ENCODE results near the gene TMEM51. TPM values are rescaled to one million over a fixed set of nuclear protein-coding genes. Genes with fewer than 3 reads are reported as not detected.

Gene TMEM51
- total RNA-seq, 2 donors from 2014 or later, result 26.5 to 36.9 TPM

GRCh38 chr1:15245593-15246360 lies 92.2 kb downstream of the TMEM51 start:
- no peaks in the 10 kb centered on the region for H3K27me3 ChIP-seq
- H3K9me3 ChIP-seq, result no peaks in the 10 kb centered on the region
- WGBS, 2 donors, result 70 to 75% methylated on average over 11 of the region's 11 CpGs
- DNase-seq (peak in 1 of 4 donors; percentile 55), ATAC-seq (no peak)
- H3K36me3 ChIP-seq (replicated peaks in 1 of 2; ENCODE audit: insufficient read depth in 1 of 2, low read depth in 2 of 2), result no peaks in the 10 kb centered on the region
- peak overlapping the region in 1 of 4 donors; percentile 30 for H3K27ac ChIP-seq
- TF ChIP-seq, protein P1, sequence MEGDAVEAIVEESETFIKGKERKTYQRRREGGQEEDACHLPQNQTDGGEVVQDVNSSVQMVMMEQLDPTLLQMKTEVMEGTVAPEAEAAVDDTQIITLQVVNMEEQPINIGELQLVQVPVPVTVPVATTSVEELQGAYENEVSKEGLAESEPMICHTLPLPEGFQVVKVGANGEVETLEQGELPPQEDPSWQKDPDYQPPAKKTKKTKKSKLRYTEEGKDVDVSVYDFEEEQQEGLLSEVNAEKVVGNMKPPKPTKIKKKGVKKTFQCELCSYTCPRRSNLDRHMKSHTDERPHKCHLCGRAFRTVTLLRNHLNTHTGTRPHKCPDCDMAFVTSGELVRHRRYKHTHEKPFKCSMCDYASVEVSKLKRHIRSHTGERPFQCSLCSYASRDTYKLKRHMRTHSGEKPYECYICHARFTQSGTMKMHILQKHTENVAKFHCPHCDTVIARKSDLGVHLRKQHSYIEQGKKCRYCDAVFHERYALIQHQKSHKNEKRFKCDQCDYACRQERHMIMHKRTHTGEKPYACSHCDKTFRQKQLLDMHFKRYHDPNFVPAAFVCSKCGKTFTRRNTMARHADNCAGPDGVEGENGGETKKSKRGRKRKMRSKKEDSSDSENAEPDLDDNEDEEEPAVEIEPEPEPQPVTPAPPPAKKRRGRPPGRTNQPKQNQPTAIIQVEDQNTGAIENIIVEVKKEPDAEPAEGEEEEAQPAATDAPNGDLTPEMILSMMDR (IDR thresholded peaks at IDR 0.05), result no peak
- TF ChIP-seq POLR2A (IDR thresholded peaks at IDR 0.05), result no peak
- intact Hi-C loops (cut with DNase I), result no loop called here
- peaks cover 13% of the 10 kb centered on the region for H3K4me1 ChIP-seq
- H3K4me3 ChIP-seq, result no peak overlapping the region

DNA sequence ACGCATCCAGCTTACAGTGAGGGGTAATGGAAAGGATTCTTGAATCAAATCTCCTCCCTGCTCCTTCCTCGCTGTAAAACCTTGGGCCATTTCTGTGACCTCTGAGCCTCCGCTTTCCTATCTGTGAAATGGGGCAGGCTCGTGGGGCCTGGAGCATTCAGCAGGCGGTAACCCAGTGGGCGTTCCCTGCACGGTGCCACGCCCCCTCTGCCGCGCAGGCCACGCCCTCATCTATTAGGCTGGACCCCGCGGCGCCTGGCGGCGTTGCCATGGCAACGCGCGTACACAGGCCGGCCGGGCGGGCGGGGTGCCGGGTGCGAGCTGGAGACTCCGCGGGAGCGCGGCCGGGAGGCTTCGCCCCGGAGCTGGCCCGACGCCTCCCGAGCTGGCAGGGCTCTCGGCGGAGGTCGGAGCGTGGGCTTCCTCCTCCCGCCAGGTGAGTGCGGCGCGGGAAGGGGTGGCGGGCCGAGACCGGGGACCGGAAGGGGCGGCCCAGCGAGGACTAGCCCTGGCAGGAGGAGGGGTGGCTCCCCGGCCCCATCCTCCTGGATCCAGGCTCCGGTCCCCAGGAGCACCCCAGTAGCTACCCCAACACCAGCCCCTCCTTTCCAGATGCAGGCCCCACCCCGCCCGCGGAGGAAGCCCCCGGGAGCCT lies 93.5 kb downstream of the TMEM51 start, which contains the start of gene FHAD1:
FHAD1 (plus strand) TSS at position 264 of the 655 bp plus-strand sequence. CDS start 4,562 bp downstream, outside the sequence.
- H3K36me3 ChIP-seq (replicated peaks in 1 of 2; ENCODE audit: insufficient read depth in 1 of 2, low read depth in 2 of 2), result no peaks in the 10 kb centered on the region
- ATAC-seq (peak; percentile 91), DNase-seq (peak; percentile 80 to 89 (median 83))
- no peaks in the 10 kb centered on the region for H3K27me3 ChIP-seq
- peak within 1 kb of the TSS in 1 of 4 donors; percentile 35 for H3K27ac ChIP-seq
- WGBS, 2 donors, result 5 to 37% methylated on average over 6 to 55 of the region's 55 CpGs
- H3K9me3 ChIP-seq, result no peaks in the 10 kb centered on the region
- peak in 2 of 3 donors; percentile 24 to 25 for TF ChIP-seq POLR2A (IDR thresholded peaks at IDR 0.05)
- TF ChIP-seq, protein P1 (IDR thresholded peaks at IDR 0.05), result no peak
- H3K4me1 ChIP-seq, result peaks cover 13% of the 10 kb centered on the region
- intact Hi-C loops (cut with DNase I), result no loop called here
- peak within 1 kb of the TSS; percentile 12 to 24 for H3K4me3 ChIP-seq

GRCh38 chr1:15248216-15248615 lies 94.7 kb downstream of the TMEM51 start:
- H3K9me3 ChIP-seq, result no peaks in the 10 kb centered on the region
- DNase-seq (no peak), ATAC-seq (no peak)
- no peaks in the 10 kb centered on the region for H3K27me3 ChIP-seq
- H3K4me3 ChIP-seq, result no peak overlapping the region
- peaks cover 13% of the 10 kb centered on the region for H3K4me1 ChIP-seq
- TF ChIP-seq POLR2A (IDR thresholded peaks at IDR 0.05), result no peak
- TF ChIP-seq, protein P1 (IDR thresholded peaks at IDR 0.05), result no peak
- no peak overlapping the region for H3K27ac ChIP-seq
- WGBS, 2 donors, result 90 to 93% methylated on average over 4 of the region's 4 CpGs
- intact Hi-C loops (cut with DNase I), result no loop called here
- no peaks in the 10 kb centered on the region for H3K36me3 ChIP-seq (replicated peaks in 1 of 2; ENCODE audit: insufficient read depth in 1 of 2, low read depth in 2 of 2)

DNA sequence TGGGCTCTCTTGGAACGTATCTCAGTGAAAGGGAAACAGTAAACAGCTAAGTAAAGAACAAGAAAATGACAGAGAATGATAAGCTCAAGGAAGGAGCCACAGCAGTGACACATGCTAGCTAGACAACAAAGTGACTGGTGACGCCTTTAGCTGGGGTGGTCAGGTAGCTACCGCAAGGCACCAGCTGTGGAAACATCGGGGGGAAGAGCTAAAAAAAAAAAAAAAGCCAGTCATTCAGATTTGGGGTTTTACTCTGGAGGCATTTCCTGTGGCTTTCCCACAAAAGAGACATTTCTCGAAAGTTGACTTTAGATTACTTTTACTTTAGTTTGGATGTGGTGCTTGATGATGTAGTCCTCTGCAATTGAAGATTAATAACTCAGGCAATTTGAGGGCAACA lies 95.5 kb downstream of the TMEM51 start:
- no peak overlapping the region for H3K4me3 ChIP-seq
- ATAC-seq (no peak), DNase-seq (no peak)
- H3K4me1 ChIP-seq, result peaks cover 13% of the 10 kb centered on the region
- no peaks in the 10 kb centered on the region for H3K9me3 ChIP-seq
- 50 to 52% methylated on average over 5 of the region's 5 CpGs for WGBS, 2 donors
- H3K27ac ChIP-seq, result no peak overlapping the region
- TF ChIP-seq, protein P1 (IDR thresholded peaks at IDR 0.05), result no peak
- intact Hi-C loops (cut with DNase I), result no loop called here
- H3K27me3 ChIP-seq, result no peaks in the 10 kb centered on the region
- H3K36me3 ChIP-seq (replicated peaks in 1 of 2; ENCODE audit: insufficient read depth in 1 of 2, low read depth in 2 of 2), result no peaks in the 10 kb centered on the region

Data from body of pancreas (tissue), 4 donors.